H1 (cell line): ENCODE results near the gene ITPR3. TPM values are rescaled to one million over a fixed set of nuclear protein-coding genes. Genes with fewer than 3 reads are reported as not detected.
A peak's percentile ranks its signal among the peaks of the same experiment; 100 is the strongest.

Experiments
- BCL11A ChIP-seq, 2 experiments: IDR thresholded peaks; one replicate each; pipeline ENCODE4 v1.6.1; 2011; ENCODE audit warnings: low read depth in 2 of 2, low read length in 2 of 2, mild to moderate bottlenecking in 2 of 2
- CREB1 ChIP-seq: IDR thresholded peaks from 2 replicates; pipeline ENCODE4 v1.6.1; 2012; ENCODE audit warnings: inconsistent platforms
- HDAC6 ChIP-seq: IDR thresholded peaks from one replicate; pipeline ENCODE4 v1.7.1; 2012; ENCODE audit warnings: low read depth, mild to moderate bottlenecking, inconsistent platforms, low read length, moderate library complexity
- JUND ChIP-seq: IDR thresholded peaks from 2 replicates; pipeline ENCODE4 v1.6.1; 2011; ENCODE audit warnings: mild to moderate bottlenecking, improper control_type of control experiment, low read length
- KDM1A ChIP-seq: fragments of 200-600, 300-600 bp; sonication (generic); IDR thresholded peaks from 2 replicates; pipeline ENCODE4 v1.7.1; 2016; ENCODE audit warnings: mild to moderate bottlenecking, low read length, borderline replicate concordance
- MAFK ChIP-seq: IDR thresholded peaks from 2 replicates; pipeline ENCODE4 v1.6.1; 2012; ENCODE audit warnings: low read depth, mild to moderate bottlenecking, improper control_type of control experiment, low read length
- MAX ChIP-seq: IDR thresholded peaks from 2 replicates; pipeline ENCODE4 v1.6.1; 2012; ENCODE audit warnings: inconsistent platforms
- NANOG ChIP-seq: IDR thresholded peaks from 2 replicates; pipeline ENCODE4 v1.6.1; 2011; ENCODE audit warnings: low read length, low read depth, mild to moderate bottlenecking, inconsistent platforms; ENCODE audit not compliant: insufficient read depth, poor library complexity, severe bottlenecking
- POLR2A ChIP-seq, 2 experiments: IDR thresholded peaks; 1 replicate in 1 of 2; 2 replicates in 1 of 2; pipeline ENCODE4 v1.6.1; 2011; ENCODE audit warnings: low read depth in 2 of 2, low read length in 2 of 2, mild to moderate bottlenecking in 2 of 2; ENCODE audit errors: control extremely low read depth in 1 of 2
- POLR2AphosphoS5 ChIP-seq: IDR thresholded peaks from 2 replicates; pipeline ENCODE4 v1.6.1; 2011; ENCODE audit warnings: low read depth, low read length
- POU5F1 ChIP-seq: IDR thresholded peaks from 2 replicates; pipeline ENCODE4 v1.6.1; 2011; ENCODE audit warnings: low read depth, mild to moderate bottlenecking, low read length, moderate library complexity
- RAD21 ChIP-seq, 2 experiments: IDR thresholded peaks in 1 of 2; conservative IDR thresholded peaks in 1 of 2; 2 replicates each; pipeline ENCODE4 v1.6.1; 2011; ENCODE audit warnings: low read depth in 2 of 2, low read length in 2 of 2, improper control_type of control experiment in 1 of 2, inconsistent platforms in 1 of 2, mild to moderate bottlenecking in 1 of 2, moderate library complexity in 1 of 2
- SIRT6 ChIP-seq: IDR thresholded peaks from one replicate; pipeline ENCODE4 v1.7.1; 2012; ENCODE audit warnings: low read length, inconsistent platforms
- SP1 ChIP-seq: IDR thresholded peaks from 2 replicates; pipeline ENCODE4 v1.6.1; 2011; ENCODE audit warnings: low read depth, low read length
- SP2 ChIP-seq: IDR thresholded peaks from 2 replicates; pipeline ENCODE4 v1.6.1; 2012; ENCODE audit warnings: mild to moderate bottlenecking, low read length, inconsistent platforms
- SUZ12 ChIP-seq: fragments of 200-600 bp; sonication (generic); IDR thresholded peaks from 2 replicates; pipeline ENCODE4 v1.6.1; 2012; ENCODE audit warnings: mild to moderate bottlenecking, inconsistent platforms, low read length, moderate library complexity, mixed read lengths
- TCF12 ChIP-seq: IDR thresholded peaks from 2 replicates; pipeline ENCODE4 v1.6.1; 2011; ENCODE audit warnings: low read depth, mild to moderate bottlenecking, low read length
- TEAD4 ChIP-seq: IDR thresholded peaks from 2 replicates; pipeline ENCODE4 v1.6.1; 2012; ENCODE audit warnings: low read depth, low read length, inconsistent platforms, mixed read lengths
- ZNF274 ChIP-seq: IDR thresholded peaks from 2 replicates; pipeline ENCODE4 v1.7.0; 2012; ENCODE audit warnings: low read length, borderline replicate concordance; ENCODE audit errors: extremely low read depth
- polyA plus RNA-seq, 7 experiments: library from polyadenylated mRNA; depleted of rRNA in 3 of 7; stranded (reverse) in 5 of 7; unstranded in 2 of 7; fragments of >200 nt in 5 of 7; fragments of 200-250 nt in 2 of 7; gene quantifications; 1 replicate in 5 of 7; 2 replicates in 1 of 7; 4 replicates in 1 of 7; pipeline versions ENCODE4 v1.2.1 to v1.2.3, GENCODE V29; 2011 to 2013; ENCODE audit warnings: missing spikeins in 2 of 7, mixed read lengths in 2 of 7
- total RNA-seq: library from RNA; stranded (reverse); fragmentation: NEBNext Ultra II Directional; extraction: Animal tissue kit (Norgen Biotek cat#: 25700); gene quantifications from 2 replicates; pipeline ENCODE4 v1.2.1, GENCODE V29; 2021
- TF ChIP-seq, protein P1 (sequence below): IDR thresholded peaks from 2 replicates; pipeline ENCODE4 v1.6.1; 2011; ENCODE audit warnings: low read length, improper control_type of control experiment

Gene ITPR3
- total and polyA plus RNA-seq, 2 of the 8 experiments (the other 6 are each of a cell fraction or from before 2014, with no cell fraction given) = 29.1 to 45.7 TPM

GRCh38 chr6:33744001-33744848 lies 123.1 kb downstream of the ITPR3 start (continued):
- TF ChIP-seq MAX (no peak; the same call in 1 of the 2 replicates), SIRT6 (no peak), NANOG (no peak), BCL11A (IDR thresholded peaks at IDR 0.05; ENCODE audit: low read depth in 2 of 2, low read length in 2 of 2) (no peak), POU5F1 (no peak), TCF12 (0 out of 2 replicates have a peak, but pooled peaks have one; percentile 19), MAFK (no peak), SUZ12 (no peak), POLR2A (IDR thresholded peaks at IDR 0.05; ENCODE audit: control extremely low read depth in 1 of 2, low read depth in 2 of 2, low read length in 2 of 2) (no peak), KDM1A (no peak), SP1 (no peak), TEAD4 (peak; percentile 65), HDAC6 (no peak), SP2 (no peak), CREB1 (no peak), POLR2AphosphoS5 (no peak), JUND (0 out of 2 replicates have a peak, but pooled peaks have one; percentile 35), RAD21 (IDR thresholded peaks at IDR 0.05 in 1 of 2, conservative IDR thresholded peaks at IDR 0.05 in 1 of 2; ENCODE audit: low read depth in 2 of 2, low read length in 2 of 2) (peak; percentile 86 to 90), ZNF274 (no peak)
- TF ChIP-seq, protein P1, sequence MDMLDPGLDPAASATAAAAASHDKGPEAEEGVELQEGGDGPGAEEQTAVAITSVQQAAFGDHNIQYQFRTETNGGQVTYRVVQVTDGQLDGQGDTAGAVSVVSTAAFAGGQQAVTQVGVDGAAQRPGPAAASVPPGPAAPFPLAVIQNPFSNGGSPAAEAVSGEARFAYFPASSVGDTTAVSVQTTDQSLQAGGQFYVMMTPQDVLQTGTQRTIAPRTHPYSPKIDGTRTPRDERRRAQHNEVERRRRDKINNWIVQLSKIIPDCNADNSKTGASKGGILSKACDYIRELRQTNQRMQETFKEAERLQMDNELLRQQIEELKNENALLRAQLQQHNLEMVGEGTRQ = no peak
